ENCODE results near the gene MEF2C.

- no peak for TF ChIP-seq EZH2 (IDR thresholded peaks at IDR 0.05; ENCODE audit: insufficient read depth, poor library complexity, severe bottlenecking)
- 0 out of 2 replicates have a peak, but pooled peaks have one; percentile 53 for TF ChIP-seq EZH2phosphoT487 (IDR thresholded peaks at IDR 0.05; ENCODE audit: insufficient read depth, low read depth)
These were observed 204.8 kb downstream of the MEF2C start for GRCh38 chr5:88677943-88678769.

Measured in GM23248 (cell line).